HG03469 (cell line): ENCODE results near the gene FAAH.

Experiments
- ATAC-seq: cut with Tn5 transposase; IDR thresholded peaks from one replicate; pipeline ENCODE4 v1.9.1; 2021; ENCODE audit warnings: mild to moderate bottlenecking, moderate library complexity, moderate number of reproducible peaks; ENCODE audit not compliant: unreplicated experiment

FAAH gene

DNA sequence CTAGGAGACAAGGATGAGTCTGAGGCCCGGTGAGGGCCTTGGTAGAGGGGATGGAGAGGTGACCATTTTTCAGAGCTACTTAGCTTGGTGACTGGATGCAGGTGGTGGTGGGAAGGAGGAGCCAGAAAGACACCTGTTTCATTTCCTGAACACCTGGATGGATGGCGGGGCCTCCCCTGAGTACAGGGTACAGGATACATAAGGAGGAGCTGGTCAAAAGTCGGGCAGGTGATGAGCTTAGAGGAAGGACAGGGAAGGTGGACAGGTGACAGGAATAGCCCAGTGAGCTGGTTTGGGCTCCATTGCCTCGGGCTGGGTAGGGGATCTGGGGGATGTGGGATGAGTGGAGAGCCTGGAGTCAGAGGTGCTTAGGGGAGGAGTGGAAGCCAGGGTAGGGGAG is 6.3 kb downstream of the FAAH start:
- no peak for ATAC-seq

DNA sequence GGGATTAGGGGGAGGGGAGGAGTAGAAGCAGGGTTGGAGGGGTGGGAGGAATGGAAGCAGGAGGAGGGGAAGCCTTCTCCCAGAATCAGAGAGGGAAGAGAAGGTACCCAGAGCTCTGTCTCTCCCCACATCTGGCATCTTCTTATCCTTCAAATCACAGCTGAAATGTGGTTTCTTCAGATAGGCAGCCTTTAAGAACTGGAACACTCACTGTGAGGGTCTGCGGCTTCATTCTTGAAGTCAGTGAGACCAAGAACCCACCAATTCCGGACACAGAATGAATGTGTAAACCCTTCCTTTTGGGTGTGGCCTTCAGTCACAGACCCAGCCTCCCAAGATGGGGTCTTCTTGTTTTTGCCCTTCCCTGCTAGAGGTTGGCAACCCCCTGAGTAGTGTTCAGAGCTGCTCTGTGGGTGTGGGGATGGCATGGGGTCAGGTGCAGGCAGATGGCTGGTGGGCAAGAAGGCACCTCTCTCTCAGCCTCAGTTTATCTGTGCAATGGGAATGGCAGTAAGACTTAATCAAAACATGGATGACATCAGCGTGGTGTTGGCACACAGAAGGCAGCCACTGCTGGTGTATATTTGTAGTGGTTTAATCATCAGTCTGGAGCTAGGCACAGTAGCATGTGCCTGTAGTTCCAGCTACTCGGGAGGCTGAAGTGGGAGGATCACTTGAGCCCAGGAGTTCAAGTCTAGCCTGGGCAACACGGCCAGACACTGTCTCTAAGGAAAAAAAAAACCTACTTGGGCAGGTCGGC is 7.2 kb downstream of the FAAH start:
- no peak for ATAC-seq

GRCh38 chr1:46401964-46402626 is 8.0 kb downstream of the FAAH start:
- ATAC-seq: no peak

DNA sequence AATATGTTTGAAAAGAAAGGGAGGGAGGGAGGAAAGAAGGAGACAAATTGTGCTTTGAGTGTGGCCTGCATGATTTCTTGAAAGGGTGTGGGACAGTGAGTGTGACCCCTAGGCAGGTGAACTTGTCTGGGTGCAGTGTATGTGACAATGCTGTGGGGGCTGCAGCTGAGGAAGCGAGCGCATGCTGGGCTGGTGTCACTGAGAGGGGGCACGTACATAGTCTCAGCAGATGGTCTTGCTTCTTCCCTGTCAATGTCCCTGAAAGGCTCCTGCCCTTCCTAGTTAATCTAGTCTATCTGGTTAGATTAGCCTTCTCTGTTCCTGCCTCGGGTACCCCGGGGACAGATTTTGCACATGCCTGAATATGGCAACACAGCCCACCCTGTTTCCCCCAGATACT is 9.8 kb downstream of the FAAH start:
- ATAC-seq: no peak

DNA sequence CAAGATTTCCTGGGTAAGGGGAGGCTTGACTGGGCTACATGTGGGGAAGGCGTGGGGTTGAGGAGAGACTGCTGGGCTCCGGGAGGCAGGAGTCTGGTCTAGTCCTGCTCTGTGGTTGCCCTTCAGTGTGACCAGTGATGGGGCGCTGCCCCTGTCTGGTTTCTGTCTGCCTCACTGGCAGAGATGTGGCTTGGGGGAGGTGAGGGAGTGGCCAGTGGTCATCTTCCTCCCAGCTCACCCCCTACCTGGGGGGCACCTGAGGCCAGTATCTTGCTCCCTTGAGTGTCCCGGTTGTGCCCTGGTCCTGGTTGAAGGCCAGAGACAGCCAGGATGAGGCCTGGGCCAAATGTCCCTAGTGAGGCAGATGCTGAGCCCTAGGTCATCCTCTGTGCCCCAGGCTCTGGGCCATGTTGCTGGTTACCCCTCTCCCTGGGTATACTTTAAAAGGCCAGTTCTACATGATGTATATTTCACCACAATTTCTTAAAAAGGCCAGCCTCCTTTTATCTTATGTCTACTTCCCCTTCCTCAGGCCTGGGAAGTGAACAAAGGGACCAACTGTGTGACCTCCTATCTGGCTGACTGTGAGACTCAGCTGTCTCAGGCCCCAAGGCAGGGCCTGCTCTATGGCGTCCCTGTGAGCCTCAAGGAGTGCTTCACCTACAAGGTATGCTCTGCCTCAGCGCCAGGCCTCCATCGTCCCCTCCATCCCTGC is 10.5 kb downstream of the FAAH start:
- ATAC-seq: no peak

- ATAC-seq: no peak
Measured at GRCh38 chr1:46405197-46405555, 11.1 kb downstream of the FAAH start.

GRCh38 chr1:46405724-46406123 is 11.6 kb downstream of the FAAH start:
- no peak for ATAC-seq

- ATAC-seq: no peak
Measured at GRCh38 chr1:46406881-46407608, 12.9 kb downstream of the FAAH start.

GRCh38 chr1:46407636-46408035 is 13.5 kb downstream of the FAAH start:
- no peak for ATAC-seq

DNA sequence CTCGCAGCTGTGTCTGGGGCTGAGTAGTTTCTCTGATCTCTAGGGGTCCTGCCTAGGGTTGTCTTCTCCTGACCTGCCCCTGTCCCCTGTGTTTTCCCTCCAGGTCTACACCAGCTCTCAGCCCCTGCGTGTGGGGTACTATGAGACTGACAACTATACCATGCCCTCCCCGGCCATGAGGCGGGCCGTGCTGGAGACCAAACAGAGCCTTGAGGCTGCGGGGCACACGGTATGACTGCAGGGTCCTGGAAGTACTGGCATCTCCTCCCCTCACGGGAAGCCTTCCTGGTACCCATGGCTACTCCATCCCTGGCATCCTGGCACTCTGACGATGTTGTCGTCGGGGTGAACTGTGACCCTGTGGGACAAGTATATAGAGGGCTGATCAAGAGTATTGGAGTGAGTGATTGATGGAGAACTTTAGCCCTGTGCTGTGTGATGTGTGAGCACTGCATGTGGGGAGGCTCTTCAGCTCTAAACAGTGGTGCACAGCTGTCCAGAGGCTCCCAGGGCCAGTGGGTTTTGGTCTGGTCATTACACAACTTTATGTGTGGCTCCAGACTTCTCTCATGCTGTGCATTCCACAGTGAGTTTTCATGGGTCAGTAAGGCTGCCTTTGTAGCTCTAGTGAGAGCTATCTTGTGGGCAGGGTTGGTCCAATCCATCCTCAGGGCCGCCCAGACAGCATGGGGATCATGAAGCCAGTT is 14.4 kb downstream of the FAAH start:
- no peak for ATAC-seq

GRCh38 chr1:46409063-46409372 is 14.9 kb downstream of the FAAH start:
- no peak for ATAC-seq

GRCh38 chr1:46410156-46411009 is 16.3 kb downstream of the FAAH start:
- no peak for ATAC-seq

DNA sequence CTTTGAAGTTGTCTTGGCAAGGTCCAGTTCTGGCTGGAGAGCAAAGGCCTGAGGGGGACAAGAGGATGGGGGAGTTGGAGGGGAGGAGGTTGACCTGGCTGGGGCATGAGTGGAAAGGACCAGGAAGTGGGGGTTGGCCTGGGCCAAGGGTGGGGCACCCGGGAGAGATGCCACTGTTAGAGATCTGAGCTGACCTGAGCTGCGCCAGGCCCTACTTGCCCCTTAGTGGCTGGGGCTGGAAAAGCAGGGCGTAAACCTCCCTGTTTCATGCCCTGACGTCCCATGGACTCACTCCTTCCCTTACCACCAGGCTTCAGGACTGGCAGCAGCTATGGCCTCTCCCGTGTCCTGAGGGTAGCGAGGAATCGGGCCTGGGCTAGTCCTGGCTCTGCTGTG is 16.9 kb downstream of the FAAH start:
- no peak for ATAC-seq

- no peak for ATAC-seq
Measured at GRCh38 chr1:46411601-46412341, 17.7 kb downstream of the FAAH start.

DNA sequence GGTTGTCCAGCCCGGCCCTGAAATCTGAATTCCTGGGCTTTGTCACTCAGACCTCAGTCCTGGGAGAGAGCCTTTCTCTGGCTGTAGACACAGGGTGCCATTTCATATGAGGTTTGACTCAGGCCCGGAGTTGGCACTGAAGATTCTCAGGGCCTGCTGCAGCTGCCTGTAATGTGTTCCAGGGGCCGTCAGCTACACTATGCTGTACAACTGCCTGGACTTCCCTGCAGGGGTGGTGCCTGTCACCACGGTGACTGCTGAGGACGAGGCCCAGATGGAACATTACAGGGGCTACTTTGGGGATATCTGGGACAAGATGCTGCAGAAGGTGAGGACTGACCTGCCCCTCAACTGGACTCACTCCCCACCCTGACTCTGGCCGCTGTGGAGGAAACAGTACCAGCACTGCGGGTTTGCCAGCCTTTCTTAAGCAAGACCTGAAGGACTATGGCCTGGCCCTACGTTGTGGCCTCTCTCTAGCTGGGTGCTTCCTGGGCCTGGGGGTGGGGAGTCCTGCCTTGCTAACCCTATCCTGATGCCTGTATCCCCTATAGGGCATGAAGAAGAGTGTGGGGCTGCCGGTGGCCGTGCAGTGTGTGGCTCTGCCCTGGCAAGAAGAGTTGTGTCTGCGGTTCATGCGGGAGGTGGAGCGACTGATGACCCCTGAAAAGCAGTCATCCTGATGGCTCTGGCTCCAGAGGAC is 18.9 kb downstream of the FAAH start:
- no peak for ATAC-seq

DNA sequence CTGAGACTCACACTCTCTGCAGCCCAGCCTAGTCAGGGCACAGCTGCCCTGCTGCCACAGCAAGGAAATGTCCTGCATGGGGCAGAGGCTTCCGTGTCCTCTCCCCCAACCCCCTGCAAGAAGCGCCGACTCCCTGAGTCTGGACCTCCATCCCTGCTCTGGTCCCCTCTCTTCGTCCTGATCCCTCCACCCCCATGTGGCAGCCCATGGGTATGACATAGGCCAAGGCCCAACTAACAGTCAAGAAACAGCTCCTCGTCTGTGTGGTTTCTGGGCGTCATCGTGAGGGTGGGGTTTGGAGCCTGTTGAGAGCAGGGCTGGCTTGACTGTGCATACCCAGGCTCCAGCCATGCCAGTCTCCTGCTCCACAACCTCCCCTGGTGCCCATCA is 19.5 kb downstream of the FAAH start:
- ATAC-seq: no peak

GRCh38 chr1:46415514-46415913 is 21.4 kb downstream of the FAAH start:
- no peak for ATAC-seq

- no peak for ATAC-seq
Measured at GRCh38 chr1:46418976-46419375, 24.9 kb downstream of the FAAH start.

DNA sequence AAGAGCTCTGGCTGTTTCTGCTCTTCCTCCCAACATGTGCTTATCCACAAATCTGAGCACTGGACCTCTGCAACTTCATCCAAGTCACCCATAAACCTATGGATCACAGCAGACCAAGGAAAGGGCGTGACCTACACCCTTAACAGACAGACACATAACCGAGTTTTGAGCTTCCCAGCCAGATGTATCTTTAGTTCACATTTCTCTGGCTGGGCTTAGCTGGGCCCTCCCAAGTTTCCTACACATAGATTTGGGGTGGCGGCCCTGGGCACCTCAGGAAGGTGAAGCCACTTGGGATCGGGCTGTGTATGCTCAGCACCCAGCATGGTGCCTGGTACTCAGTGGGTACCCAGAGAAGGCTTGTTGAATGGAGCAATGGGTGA is 26.4 kb downstream of the FAAH start:
- ATAC-seq: no peak
